Endothelial cell of umbilical vein (primary cell): ENCODE results near the gene MOK. TPM values are rescaled to one million over a fixed set of nuclear protein-coding genes. Genes with fewer than 3 reads are reported as not detected.

Experiments
- BruUV-seq: library from RNA; stranded (reverse); fragments of 400-500 nt; replicated peaks from 2 replicates; lab custom pipeline; 2021; lab: Mats Ljungman, UMichigan
- CTCF ChIA-PET: fragments of 300-600, 350-600 bp; sonication (Branson Sonifier 250); formaldehyde crosslinking; loops from one replicate; lab custom pipeline; 2021; ENCODE audit warnings: antibody characterized with exemption, inconsistent platforms; lab: Charles Lee
- POLR2A ChIA-PET: fragments of 300-600, 350-600 bp; sonication (Branson Sonifier 250); formaldehyde crosslinking; loops from one replicate; lab custom pipeline; 2021; ENCODE audit warnings: antibody characterized with exemption, inconsistent platforms; lab: Charles Lee
- DNase-seq: peaks from one replicate; pipeline ENCODE4 v3.0.0-alpha.2; 2011; ENCODE audit warnings: low read depth, low spot score
- FAIRE-seq: peaks from 2 replicates; lab custom pipeline; 2011; peaks lifted over from hg19 to GRCh38; lab: Jason Lieb, UNC
- H2AFZ ChIP-seq: 2 replicates; pipeline ENCODE4 v1.6.0; 2012; ENCODE audit warnings: low read depth, low read length, control low read depth, inconsistent platforms
- H3K27ac ChIP-seq: 2 replicates; pipeline ENCODE4 v1.5.1; 2011; ENCODE audit warnings: low read depth, mild to moderate bottlenecking, control low read depth, low read length, moderate library complexity; ENCODE audit not compliant: insufficient read depth
- H3K27me3 ChIP-seq, 2 experiments: 2 replicates each; pipeline versions ENCODE4 v1.6.0 to v1.6.1; 2011; ENCODE audit warnings: low read length in 2 of 2, mixed read lengths in 1 of 2; ENCODE audit not compliant: control insufficient read depth in 2 of 2, insufficient read depth in 2 of 2
- H3K36me3 ChIP-seq, 2 experiments: 2 replicates in 1 of 2; 3 replicates in 1 of 2; pipeline ENCODE4 v1.5.1; 2011; ENCODE audit warnings: low read length in 2 of 2, mild to moderate bottlenecking in 1 of 2, moderate library complexity in 1 of 2; ENCODE audit not compliant: control insufficient read depth in 2 of 2, insufficient read depth in 2 of 2; ENCODE audit errors: extremely low read depth in 1 of 2
- H3K4me1 ChIP-seq: 3 replicates; pipeline ENCODE4 v1.5.1; 2011; ENCODE audit warnings: mild to moderate bottlenecking, low read length; ENCODE audit not compliant: control insufficient read depth, insufficient read depth; ENCODE audit errors: extremely low read depth
- H3K4me2 ChIP-seq: 2 replicates; pipeline ENCODE4 v1.6.1; 2011; ENCODE audit warnings: low read length, control low read depth, mixed read lengths; ENCODE audit not compliant: insufficient read depth
- H3K4me3 ChIP-seq, 3 experiments: fragments of 200-600 bp in 1 of 3; sonication (generic), shearing (Covaris generic) in 1 of 3; replicated peaks in 1 of 3; 2 replicates each; pipeline ENCODE4 v1.5.1; 2011 to 2016; ENCODE audit warnings: control low read depth in 3 of 3, low read length in 3 of 3, mild to moderate bottlenecking in 2 of 3, inconsistent platforms in 1 of 3, low read depth in 1 of 3, moderate library complexity in 1 of 3; ENCODE audit not compliant: insufficient read depth in 1 of 3
- H3K79me2 ChIP-seq: 2 replicates; pipeline ENCODE4 v1.6.0; 2012; ENCODE audit warnings: low read length, inconsistent platforms; ENCODE audit not compliant: control insufficient read depth, insufficient read depth
- H3K9ac ChIP-seq: replicated peaks from 2 replicates; pipeline ENCODE3; 2011; ENCODE audit warnings: low read length, control low read depth; ENCODE audit not compliant: insufficient read depth; ENCODE audit errors: extremely low read depth
- H3K9me1 ChIP-seq: replicated peaks from 3 replicates; pipeline ENCODE4 v1.6.0; 2011; ENCODE audit warnings: mild to moderate bottlenecking, low read length; ENCODE audit not compliant: control insufficient read depth, insufficient read depth; ENCODE audit errors: extremely low read depth
- H3K9me3 ChIP-seq: replicated peaks from 2 replicates; pipeline ENCODE4 v1.5.1; 2012; ENCODE audit warnings: low read length, inconsistent platforms; ENCODE audit not compliant: control insufficient read depth, insufficient read depth
- H4K20me1 ChIP-seq: replicated peaks from 2 replicates; pipeline ENCODE3; 2011; ENCODE audit warnings: mild to moderate bottlenecking, low read length; ENCODE audit not compliant: control insufficient read depth, insufficient read depth; ENCODE audit errors: extremely low read depth
- EZH2 ChIP-seq: IDR thresholded peaks from 2 replicates; pipeline ENCODE4 v1.6.1; 2012; ENCODE audit warnings: borderline replicate concordance, low read depth, mild to moderate bottlenecking, moderate library complexity, low read length, inconsistent platforms; ENCODE audit not compliant: severe bottlenecking
- FOS ChIP-seq: IDR thresholded peaks from 2 replicates; pipeline ENCODE4 v1.6.1; 2011; ENCODE audit warnings: mild to moderate bottlenecking, low read length, moderate library complexity, borderline replicate concordance; ENCODE audit not compliant: insufficient read depth
- GATA2 ChIP-seq: IDR thresholded peaks from 2 replicates; pipeline ENCODE4 v1.7.0; 2011; ENCODE audit warnings: low read depth, mild to moderate bottlenecking, moderate library complexity, mixed read lengths, low read length; ENCODE audit not compliant: insufficient read length, insufficient read depth
- JUN ChIP-seq: IDR thresholded peaks from 2 replicates; pipeline ENCODE4 v1.6.1; 2011; ENCODE audit warnings: borderline replicate concordance, low read depth; ENCODE audit not compliant: insufficient read length, insufficient read depth
- MYC ChIP-seq: IDR thresholded peaks from one replicate; pipeline ENCODE4 v1.6.1; 2011; ENCODE audit warnings: mild to moderate bottlenecking, low read depth, low read length
- POLR2A ChIP-seq: IDR thresholded peaks from 2 replicates; pipeline ENCODE4 v1.6.1; 2012; ENCODE audit warnings: low read depth, mild to moderate bottlenecking, control low read depth, low read length
- POLR2AphosphoS5 ChIP-seq: IDR thresholded peaks from 2 replicates; pipeline ENCODE4 v1.6.1; 2012; ENCODE audit warnings: low read depth, mild to moderate bottlenecking, control low read depth, low read length, moderate library complexity; ENCODE audit not compliant: insufficient read depth
- dilution Hi-C: fragments of 300-500 bp; cut with MboI; formaldehyde crosslinking; loops from one replicate; pipeline ENCODE4 v1.15.0; 2019; ENCODE audit warnings: low sequenced_read_pairs; ENCODE audit not compliant: extremely low pct_ligation_motif_present
- intact Hi-C: fragments of 100-400 bp; cut with micrococcal nuclease; formaldehyde crosslinking; loops from one replicate; pipeline ENCODE4 v1.10.0; 2022
- polyA plus RNA-seq, 4 experiments: library from polyadenylated mRNA; depleted of rRNA in 3 of 4; stranded (reverse) in 3 of 4; unstranded in 1 of 4; fragments of >200 nt; gene quantifications; 2 replicates each; pipeline versions ENCODE4 v1.2.1 to v1.2.3, GENCODE V29; 2011 to 2012; ENCODE audit warnings: missing spikeins in 1 of 4
- total RNA-seq: library from RNA; stranded (reverse); gene quantifications from 2 replicates; pipeline ENCODE4 v1.2.3, GENCODE V29; 2021
- TF ChIP-seq, protein P1 (sequence below), 2 donors: IDR thresholded peaks; 1 replicate in 1 of 2; 2 replicates in 1 of 2; pipeline ENCODE4 v1.5.1; 2011; ENCODE audit warnings: low read length in 2 of 2, mild to moderate bottlenecking in 2 of 2, moderate library complexity in 2 of 2, control low read depth in 1 of 2, inconsistent platforms in 1 of 2, low read depth in 1 of 2; ENCODE audit not compliant: insufficient read depth in 1 of 2; ENCODE audit errors: extremely low read depth in 1 of 2
- TF ChIP-seq, protein P2 (sequence below): IDR thresholded peaks from 2 replicates; pipeline ENCODE4 v1.6.1; 2011; ENCODE audit not compliant: insufficient read depth, insufficient read length

The MOK gene
- total and polyA plus RNA-seq, 2 donors (not counting 3 experiments of a cell fraction or from before 2014, with no cell fraction given): 6.1 to 8.6 TPM

- TF ChIP-seq POLR2A (no peak), JUN (no peak), MYC (no peak), FOS (no peak), EZH2 (no peak), GATA2 (no peak), POLR2AphosphoS5 (no peak)
- TF ChIP-seq, protein P1, sequence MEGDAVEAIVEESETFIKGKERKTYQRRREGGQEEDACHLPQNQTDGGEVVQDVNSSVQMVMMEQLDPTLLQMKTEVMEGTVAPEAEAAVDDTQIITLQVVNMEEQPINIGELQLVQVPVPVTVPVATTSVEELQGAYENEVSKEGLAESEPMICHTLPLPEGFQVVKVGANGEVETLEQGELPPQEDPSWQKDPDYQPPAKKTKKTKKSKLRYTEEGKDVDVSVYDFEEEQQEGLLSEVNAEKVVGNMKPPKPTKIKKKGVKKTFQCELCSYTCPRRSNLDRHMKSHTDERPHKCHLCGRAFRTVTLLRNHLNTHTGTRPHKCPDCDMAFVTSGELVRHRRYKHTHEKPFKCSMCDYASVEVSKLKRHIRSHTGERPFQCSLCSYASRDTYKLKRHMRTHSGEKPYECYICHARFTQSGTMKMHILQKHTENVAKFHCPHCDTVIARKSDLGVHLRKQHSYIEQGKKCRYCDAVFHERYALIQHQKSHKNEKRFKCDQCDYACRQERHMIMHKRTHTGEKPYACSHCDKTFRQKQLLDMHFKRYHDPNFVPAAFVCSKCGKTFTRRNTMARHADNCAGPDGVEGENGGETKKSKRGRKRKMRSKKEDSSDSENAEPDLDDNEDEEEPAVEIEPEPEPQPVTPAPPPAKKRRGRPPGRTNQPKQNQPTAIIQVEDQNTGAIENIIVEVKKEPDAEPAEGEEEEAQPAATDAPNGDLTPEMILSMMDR (IDR thresholded peaks at IDR 0.05; ENCODE audit: extremely low read depth in 1 of 2, insufficient read depth in 1 of 2, low read depth in 1 of 2, low read length in 2 of 2): no peak
- TF ChIP-seq, protein P2, sequence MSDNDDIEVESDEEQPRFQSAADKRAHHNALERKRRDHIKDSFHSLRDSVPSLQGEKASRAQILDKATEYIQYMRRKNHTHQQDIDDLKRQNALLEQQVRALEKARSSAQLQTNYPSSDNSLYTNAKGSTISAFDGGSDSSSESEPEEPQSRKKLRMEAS: no peak
- ChIA-PET CTCF (interaction anchor here (1.1 kb wide), 2 partner anchors 98 to 99 kb away, joined by 4 read pairs; no protein-coding TSS in a partner anchor), POLR2A (no interaction called here)
- H3K4me3 ChIP-seq: no peak overlapping the region
- intact Hi-C loops: no loop called here
- BruUV-seq: no TSS peak
- H3K36me3 ChIP-seq: peaks cover 0 to 1% of the 10 kb centered on the region in 2 experiments
- no peak overlapping the region for H3K9ac ChIP-seq
- no peaks in the 10 kb centered on the region for H3K9me1 ChIP-seq
- DNase-seq (no peak), FAIRE-seq (peak; percentile 26)
- no peaks in the 10 kb centered on the region for H3K9me3 ChIP-seq
- dilution Hi-C loops: no loop called here
- H2AFZ ChIP-seq: no peak overlapping the region
- no peaks in the 10 kb centered on the region for H4K20me1 ChIP-seq
- no peak overlapping the region for H3K4me2 ChIP-seq
- no peak overlapping the region for H3K27ac ChIP-seq
- no peaks in the 10 kb centered on the region for H3K79me2 ChIP-seq
- no peaks in the 10 kb centered on the region for H3K27me3 ChIP-seq
- H3K4me1 ChIP-seq: peaks cover under 1% of the 10 kb centered on the region
Measured at GRCh38 chr14:102215576-102216250, 89.3 kb downstream of the MOK start.
